GM19324 (cell line): ENCODE data around the gene YY1.

ENCODE experiments used
- ATAC-seq: cut with Tn5 transposase; IDR thresholded peaks from one replicate; pipeline ENCODE4 v1.9.1; 2021; ENCODE audit warnings: mild to moderate bottlenecking, moderate library complexity; ENCODE audit not compliant: unreplicated experiment, low FRiP score

Gene YY1

DNA sequence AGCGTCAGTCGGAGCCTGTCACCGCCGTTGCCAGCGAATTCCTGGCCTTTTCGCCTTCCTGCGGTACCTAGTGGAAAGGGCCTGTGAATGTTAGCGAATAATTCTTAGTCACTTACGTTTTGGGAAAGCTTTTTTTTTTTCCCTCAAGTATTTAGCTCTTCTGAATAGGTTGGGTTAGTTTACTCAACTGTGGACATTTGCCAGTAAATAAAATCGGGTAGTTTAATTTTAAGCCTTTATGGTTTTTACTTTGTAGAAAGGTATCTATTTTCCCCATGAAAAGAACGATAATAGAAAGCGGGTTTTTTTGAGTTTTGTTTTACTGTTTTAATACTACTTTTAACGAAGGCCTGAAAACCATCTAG lies 1.7 kb downstream of the YY1 start:
- ATAC-seq, result no peak

DNA sequence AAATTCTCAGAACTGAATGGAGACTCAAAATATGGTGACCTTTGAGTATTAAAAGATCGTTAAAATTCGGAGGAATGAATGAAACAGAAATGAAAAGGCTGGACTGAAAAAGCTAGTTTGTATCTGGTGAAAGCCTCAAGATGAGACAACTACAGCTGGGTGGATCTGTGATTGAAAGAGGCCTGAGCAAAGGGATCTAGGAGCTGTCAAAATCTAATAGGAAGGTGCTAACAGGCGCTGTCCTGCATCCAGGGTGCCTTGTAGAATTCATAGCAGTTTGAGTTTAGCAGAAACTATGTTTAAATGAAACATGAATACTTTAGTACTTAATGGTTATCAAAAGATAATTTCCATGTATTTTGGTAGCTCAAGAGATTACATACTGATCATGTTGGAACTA lies 2.3 kb downstream of the YY1 start:
- ATAC-seq, result no peak

DNA sequence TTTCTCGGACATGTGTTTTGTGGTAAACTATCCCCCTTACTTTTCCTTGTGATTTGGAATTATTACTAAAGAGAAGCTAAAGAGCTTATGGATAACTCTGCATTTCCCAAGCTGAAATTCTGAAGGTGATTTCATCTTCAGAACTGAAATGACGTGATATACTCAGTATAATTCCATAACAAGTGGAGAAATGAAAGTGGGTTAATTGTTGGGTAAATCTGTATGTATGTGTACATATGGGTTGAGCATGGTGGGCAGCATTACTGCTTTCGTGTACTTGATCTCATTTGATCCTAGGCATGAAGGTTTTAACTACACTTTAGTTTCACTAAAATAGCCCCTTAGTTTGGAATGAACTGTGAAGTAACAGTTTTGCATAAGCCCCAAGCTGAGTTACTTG lies 4.1 kb downstream of the YY1 start:
- no peak for ATAC-seq

- no peak for ATAC-seq
Observed at GRCh38 chr14:100246809-100247428, 8.0 kb downstream of the YY1 start.

DNA sequence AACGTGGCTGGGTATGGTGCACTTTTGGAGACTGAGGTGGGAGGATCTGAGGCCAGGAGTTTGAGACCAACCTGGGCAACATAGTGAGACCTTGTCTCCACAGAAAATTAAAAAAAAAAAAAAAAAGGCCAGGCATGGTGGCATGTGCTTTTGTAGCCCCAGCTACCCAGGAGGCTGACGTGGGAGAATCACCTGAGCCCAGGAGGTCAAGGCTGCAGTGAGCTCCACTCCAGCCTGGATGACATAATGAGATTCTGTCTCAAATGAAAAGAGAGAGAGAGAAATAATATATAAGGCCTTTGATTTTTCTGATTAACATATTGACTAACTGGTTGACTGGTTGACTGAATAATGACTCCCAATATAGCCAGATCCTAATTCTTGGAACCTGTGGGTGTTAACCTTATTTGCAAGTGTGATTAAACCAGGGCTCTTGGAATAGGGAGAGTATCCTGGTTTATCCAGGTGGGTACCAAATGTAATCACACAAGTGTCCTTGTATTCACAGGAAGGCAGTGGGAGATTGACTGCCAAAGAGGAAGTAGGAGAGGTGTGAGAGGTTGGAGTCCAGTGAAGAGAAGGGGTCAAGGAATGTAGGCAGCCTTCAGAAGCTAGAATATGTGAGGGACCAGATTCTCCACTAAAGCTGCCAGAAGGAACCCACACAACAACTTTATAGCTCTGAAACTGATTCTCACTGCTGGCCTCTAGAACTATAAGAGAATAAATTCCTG lies 12.0 kb downstream of the YY1 start:
- no peak for ATAC-seq

DNA sequence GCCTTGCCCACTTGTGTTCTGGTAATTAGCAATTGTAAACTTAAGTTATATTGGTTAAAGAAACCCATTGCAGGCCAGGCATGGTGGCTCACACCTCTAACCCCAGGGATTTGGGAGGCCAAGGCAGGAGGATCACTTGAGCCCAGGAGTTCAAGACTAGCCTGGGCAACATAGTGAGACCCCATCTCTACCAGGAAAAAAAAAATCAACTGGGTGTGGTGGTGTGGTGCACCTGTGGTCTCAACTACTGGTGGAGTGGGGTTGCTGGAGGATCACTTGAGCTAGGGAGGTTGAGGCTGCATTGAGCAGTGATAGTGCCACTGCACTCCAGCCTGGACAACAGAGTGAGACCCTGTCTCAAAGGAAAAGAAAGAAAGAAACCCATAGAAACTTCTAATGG lies 13.7 kb downstream of the YY1 start:
- ATAC-seq, result no peak

- ATAC-seq, result peak; percentile 61
Observed at GRCh38 chr14:100256339-100256895, 17.5 kb downstream of the YY1 start.

- no peak for ATAC-seq
Observed at GRCh38 chr14:100261621-100262020, 22.7 kb downstream of the YY1 start.

DNA sequence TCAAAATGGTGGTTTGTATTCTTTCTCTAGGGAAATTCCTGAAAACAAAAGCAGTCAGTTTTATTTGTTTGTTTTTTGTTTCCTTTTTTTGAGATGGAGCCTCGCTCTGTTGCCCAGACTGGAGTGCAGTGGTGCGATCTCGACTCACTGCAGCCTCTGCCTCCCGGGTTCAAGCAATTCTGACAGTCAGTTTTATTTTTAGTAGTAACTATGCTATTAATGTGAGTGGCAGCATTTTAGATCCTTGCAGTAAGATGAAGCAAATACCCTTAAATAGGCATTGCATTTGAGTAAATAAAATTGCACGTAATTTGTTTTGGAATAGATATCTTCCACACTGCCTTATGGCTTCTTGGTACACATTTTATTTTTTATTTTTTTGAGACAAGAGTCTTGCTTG lies 23.6 kb downstream of the YY1 start:
- no peak for ATAC-seq

- ATAC-seq, result no peak
Observed at GRCh38 chr14:100263141-100263540, 24.2 kb downstream of the YY1 start.

GRCh38 chr14:100267990-100268389 lies 29.0 kb downstream of the YY1 start:
- ATAC-seq, result no peak

- ATAC-seq, result no peak
Observed at GRCh38 chr14:100268591-100269207, 29.8 kb downstream of the YY1 start.

GRCh38 chr14:100271247-100271939 lies 32.4 kb downstream of the YY1 start:
- no peak for ATAC-seq

DNA sequence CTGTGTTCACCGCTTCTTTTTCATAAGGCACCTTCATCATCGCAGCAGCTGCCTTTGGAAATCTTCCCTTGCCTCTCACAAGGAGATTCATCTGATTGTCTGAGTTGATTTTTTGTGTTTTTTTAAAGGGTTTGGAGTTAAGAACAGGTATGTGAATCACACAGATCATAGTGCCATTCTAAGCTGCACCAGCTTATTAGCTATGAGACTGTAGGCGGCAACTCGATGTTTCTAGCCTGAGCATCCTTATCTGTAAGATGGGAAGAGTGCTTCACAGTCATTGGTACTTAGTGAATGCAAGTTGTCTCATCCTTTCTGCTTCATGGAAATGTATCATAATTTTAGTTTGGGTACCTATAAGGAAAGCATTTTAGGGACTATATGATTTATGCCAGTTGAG lies 35.3 kb downstream of the YY1 start:
- no peak for ATAC-seq

DNA sequence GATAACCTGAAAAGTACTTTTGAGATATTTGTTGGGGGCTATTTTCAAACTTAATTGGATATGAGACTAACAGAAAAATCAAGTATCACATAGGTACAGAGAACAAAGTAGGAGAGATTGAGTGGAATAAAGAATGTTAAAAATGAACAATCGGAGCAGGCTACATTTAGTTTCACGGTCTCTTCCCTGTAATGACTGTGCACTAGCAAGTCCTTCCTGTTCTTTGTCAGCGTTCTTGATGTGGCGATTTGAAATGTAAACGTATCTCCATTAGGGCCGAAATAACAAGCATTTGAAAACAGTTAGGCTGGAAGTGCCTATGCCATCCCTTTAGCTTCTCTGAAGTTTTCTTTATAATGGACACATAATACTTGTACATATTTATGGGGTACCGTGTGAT lies 36.3 kb downstream of the YY1 start:
- no peak for ATAC-seq

- ATAC-seq, result no peak
Observed at GRCh38 chr14:100278702-100279101, 39.8 kb downstream of the YY1 start.

GRCh38 chr14:100279133-100279532 lies 40.2 kb downstream of the YY1 start:
- ATAC-seq, result no peak

- ATAC-seq, result no peak
Observed at GRCh38 chr14:100279563-100279962, 40.6 kb downstream of the YY1 start.

DNA sequence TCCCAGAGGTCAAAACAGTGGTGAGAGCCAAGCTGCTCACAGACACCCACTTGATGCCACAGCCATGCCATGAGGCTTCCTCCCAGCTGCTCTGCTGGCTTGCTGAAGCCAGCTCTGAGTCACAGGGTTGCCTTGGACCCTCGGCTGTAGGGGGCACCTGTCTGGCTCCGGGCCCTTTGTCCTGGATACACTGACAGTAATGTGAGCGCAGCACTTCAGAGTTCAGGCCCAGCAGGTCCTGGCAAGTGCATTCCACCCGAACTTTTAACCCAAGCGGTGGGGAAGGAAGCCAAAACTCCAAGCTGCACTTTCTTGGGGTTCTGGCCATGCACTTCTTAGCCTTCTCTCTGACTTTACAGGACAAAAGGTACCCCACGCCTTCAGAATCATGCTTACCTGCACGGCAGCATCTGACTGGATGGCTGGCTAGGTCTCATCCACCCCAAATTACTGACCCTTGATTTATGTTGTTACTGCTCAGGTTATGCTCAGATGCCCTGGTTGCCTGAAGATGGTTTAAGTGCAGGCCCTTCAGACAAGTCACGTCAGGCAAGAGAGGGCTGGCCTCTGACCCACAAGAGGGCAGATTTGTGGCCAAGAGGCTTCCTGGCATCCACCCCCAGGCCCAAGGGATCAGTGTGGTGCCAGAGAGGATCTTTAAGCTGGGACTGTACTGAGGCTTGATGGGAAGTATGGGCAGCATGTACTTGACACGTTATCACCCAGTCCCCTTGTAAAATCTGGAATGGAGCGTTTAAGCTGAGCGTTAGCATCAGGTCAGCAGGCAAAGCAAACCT lies 42.5 kb downstream of the YY1 start:
- ATAC-seq, result no peak

DNA sequence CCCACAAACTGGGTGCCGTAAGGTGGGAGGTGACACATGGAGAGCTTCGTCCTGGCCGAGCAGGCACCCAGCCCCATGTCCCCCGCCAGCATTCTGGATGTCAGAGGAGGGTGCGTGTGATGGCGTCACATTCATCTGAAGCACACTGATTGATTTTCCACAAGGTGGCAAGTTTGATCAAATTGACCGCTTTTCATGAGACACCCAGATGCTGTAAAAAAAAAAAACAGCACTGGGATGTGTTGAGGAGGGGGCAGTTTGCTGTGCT lies 43.1 kb downstream of the YY1 start:
- no peak for ATAC-seq
